B cell (primary cell): ENCODE measurements around the gene MIOS.

Source experiments
- CTCF ChIP-seq: fragments of 200-600 bp; IDR thresholded peaks from one replicate; pipeline ENCODE4 v1.8.0; 2022; ENCODE audit warnings: antibody characterized with exemption, mild to moderate bottlenecking
- EZH2 ChIP-seq: IDR thresholded peaks from 2 replicates; pipeline ENCODE4 v1.6.1; 2012; ENCODE audit warnings: borderline replicate concordance, low read depth, mild to moderate bottlenecking, moderate library complexity, low read length; ENCODE audit not compliant: insufficient read depth, poor library complexity, severe bottlenecking

GRCh38 chr7:7553386-7553785 is 13.3 kb upstream of the MIOS start:
- TF ChIP-seq CTCF (no peak), EZH2 (no peak)
